HepG2 (cell line): ENCODE measurements around the gene ANKHD1. TPM values are rescaled to one million over a fixed set of nuclear protein-coding genes. Genes with fewer than 3 reads are reported as not detected.

Experiments
- ATAC-seq: fragments of 200-7000 bp; cut with Tn5 transposase; 3 replicates; pipeline ENCODE4 v1.9.1; 2020; ENCODE audit warnings: mild to moderate bottlenecking, moderate library complexity
- BruUV-seq: library from RNA; stranded (reverse); fragments of 400-500 nt; replicated peaks from 2 replicates; lab custom pipeline; 2021; lab: Mats Ljungman, UMichigan
- CTCF ChIA-PET: fragments of 300-600 bp; formaldehyde crosslinking; extraction: SDS; loops from one replicate; lab custom pipeline; 2021; ENCODE audit warnings: low total read pairs, inconsistent platforms, low intra/inter-chr PET ratio; lab: Yijun Ruan, JAX
- POLR2A ChIA-PET: fragments of 350-600 bp; sonication (Branson Sonifier 250); formaldehyde crosslinking; loops from one replicate; lab custom pipeline; 2020; ENCODE audit warnings: antibody characterized with exemption, inconsistent platforms; lab: Yijun Ruan, JAX
- DNase-seq: peaks from one replicate; pipeline ENCODE4 v3.0.0-alpha.2; 2015; ENCODE audit warnings: low spot score
- FAIRE-seq: peaks from 3 replicates; lab custom pipeline; 2011; peaks lifted over from hg19 to GRCh38; lab: Jason Lieb, UNC
- H2AFZ ChIP-seq: one replicate; pipeline ENCODE4 v1.6.1; 2011; ENCODE audit warnings: low read length, inconsistent platforms
- H3K27ac ChIP-seq: fragments of 300-600 bp; 3 replicates; pipeline ENCODE4 v1.8.0; 2011; ENCODE audit warnings: mixed run types, mild to moderate bottlenecking, mixed read lengths, low read length, inconsistent platforms; ENCODE audit not compliant: insufficient read depth; ENCODE audit errors: extremely low read length
- H3K27me3 ChIP-seq, 2 experiments: fragments of 200-600 bp in 1 of 2; 2 replicates in 1 of 2; 3 replicates in 1 of 2; pipeline versions ENCODE4 v1.6.0 to v1.8.0; 2011; ENCODE audit warnings: low read length in 2 of 2, mild to moderate bottlenecking in 2 of 2, moderate library complexity in 2 of 2, inconsistent platforms in 1 of 2; ENCODE audit not compliant: insufficient read depth in 2 of 2, control insufficient read depth in 1 of 2
- H3K36me3 ChIP-seq, 2 experiments: fragments of 200-600 bp in 1 of 2; replicated peaks in 1 of 2; 2 replicates in 1 of 2; 3 replicates in 1 of 2; pipeline versions ENCODE4 v1.5.1 to v1.8.0; 2011; ENCODE audit warnings: low read length in 2 of 2, inconsistent platforms in 1 of 2; ENCODE audit not compliant: insufficient read depth in 2 of 2, control insufficient read depth in 1 of 2
- H3K4me1 ChIP-seq: 2 replicates; pipeline ENCODE4 v1.5.1; 2012; ENCODE audit warnings: low read length, inconsistent platforms; ENCODE audit not compliant: insufficient read depth
- H3K4me2 ChIP-seq: 2 replicates; pipeline ENCODE4 v1.6.0; 2011; ENCODE audit warnings: low read depth, low read length, inconsistent platforms
- H3K4me3 ChIP-seq, 3 experiments: fragments of 200-600 bp in 1 of 3; sonication (generic), shearing (Covaris generic) in 1 of 3; replicated peaks in 1 of 3; 2 replicates each; pipeline ENCODE4 v1.5.1; 2011 to 2016; ENCODE audit warnings: low read length in 3 of 3, inconsistent platforms in 2 of 3, low read depth in 2 of 3, mild to moderate bottlenecking in 2 of 3, control low read depth in 1 of 3, mixed read lengths in 1 of 3; ENCODE audit not compliant: insufficient read depth in 1 of 3
- H3K79me2 ChIP-seq: one replicate; pipeline ENCODE4 v1.6.1; 2011; ENCODE audit warnings: low read length, inconsistent platforms; ENCODE audit not compliant: insufficient read depth
- H3K9ac ChIP-seq: 2 replicates; pipeline ENCODE4 v1.6.0; 2011; ENCODE audit warnings: mild to moderate bottlenecking, low read depth, low read length, inconsistent platforms; ENCODE audit not compliant: insufficient read depth
- H3K9me3 ChIP-seq: 2 replicates; pipeline ENCODE4 v1.5.1; 2012; ENCODE audit warnings: mild to moderate bottlenecking, low read length
- H4K20me1 ChIP-seq: 2 replicates; pipeline ENCODE4 v1.6.0; 2011; ENCODE audit warnings: inconsistent platforms, mild to moderate bottlenecking, low read length, moderate library complexity; ENCODE audit not compliant: insufficient read depth
- ARNT ChIP-seq: fragments of 450-650 bp; IDR thresholded peaks from 2 replicates; pipeline ENCODE4 v1.6.1; 2017
- ATM ChIP-seq: fragments of 450-650 bp; IDR thresholded peaks from 2 replicates; pipeline ENCODE4 v1.7.1; 2017; ENCODE audit warnings: mild to moderate bottlenecking, borderline replicate concordance
- CBFB ChIP-seq: sonication (generic); formaldehyde crosslinking; IDR thresholded peaks from 2 replicates; pipeline ENCODE4 v1.4.0; 2020; ENCODE audit warnings: missing genetic modification reagents
- CERS6 ChIP-seq: sonication (generic); formaldehyde crosslinking; IDR thresholded peaks from 2 replicates; pipeline ENCODE4 v1.5.0; 2020; ENCODE audit warnings: missing genetic modification reagents
- ESRRA ChIP-seq: sonication (generic); formaldehyde crosslinking; IDR thresholded peaks from 2 replicates; pipeline ENCODE4 v1.5.1; 2020; ENCODE audit warnings: mild to moderate bottlenecking, low read depth, missing genetic modification reagents
- GTF3A ChIP-seq: sonication (generic); formaldehyde crosslinking; conservative IDR thresholded peaks from 2 replicates; pipeline ENCODE4 v1.4.0; 2020; ENCODE audit warnings: mild to moderate bottlenecking, missing genetic modification reagents
- NCOR1 ChIP-seq: fragments of 200-600 bp; sonication (generic); IDR thresholded peaks from 2 replicates; pipeline ENCODE4 v1.7.0; 2017; ENCODE audit warnings: antibody characterized with exemption, low read length, borderline replicate concordance
- NFKBIZ ChIP-seq: IDR thresholded peaks from 2 replicates; pipeline ENCODE4 v1.6.1; 2018; ENCODE audit warnings: missing genetic modification reagents, missing compliant biosample characterization
- NFYB ChIP-seq: sonication (generic); formaldehyde crosslinking; IDR thresholded peaks from 2 replicates; pipeline ENCODE4 v1.4.0; 2020; ENCODE audit warnings: missing genetic modification reagents
- SNRNP70 ChIP-seq: fragments of 200-400 bp; formaldehyde crosslinking; IDR thresholded peaks from 2 replicates; pipeline ENCODE4 v1.6.1; 2017; ENCODE audit warnings: mild to moderate bottlenecking, low read depth, low read length, moderate library complexity
- ZNF567 ChIP-seq: sonication (generic); formaldehyde crosslinking; IDR thresholded peaks from 2 replicates; pipeline ENCODE4 v1.8.1; 2023; ENCODE audit warnings: mild to moderate bottlenecking, missing genetic modification reagents, borderline replicate concordance
- WGBS: methylation state at CpG from one replicate; pipeline ENCODE4 v1.1.6; 2017; ENCODE audit warnings: low lambda C conversion rate; 5-methylcytosine and 5-hydroxymethylcytosine counted together
- in situ Hi-C: cut with HindIII; loops from 2 replicates; pipeline ENCODE4 v1.10.0; 2017; ENCODE audit warnings: low pct_unique_long_range_greater_than_20kb; ENCODE audit not compliant: extremely low pct_ligation_motif_present
- intact Hi-C: fragments of 100-400 bp; cut with micrococcal nuclease; formaldehyde crosslinking; loops from one replicate; pipeline ENCODE4 v1.10.0; 2022; ENCODE audit not compliant: unreplicated experiment
- polyA plus RNA-seq, 8 experiments: library from polyadenylated mRNA; depleted of rRNA in 3 of 8; stranded (reverse) in 7 of 8; unstranded in 1 of 8; fragments of >200 nt; fragmentation: Illumina TruSeq in 4 of 8; extraction: Trizol in 4 of 8; gene quantifications; 2 replicates each; pipeline versions ENCODE4 v1.2.1 to v1.2.3, GENCODE V29; 2011 to 2016; ENCODE audit warnings: low read depth in 4 of 8, missing spikeins in 1 of 8, mixed read lengths in 1 of 8; ENCODE audit not compliant: insufficient read depth in 1 of 8
- total RNA-seq, 5 experiments: library from RNA; depleted of rRNA; stranded (reverse); fragments of >200 nt; fragmentation: Illumina TruSeq; extraction: Trizol; gene quantifications; 2 replicates each; pipeline ENCODE4 v1.2.3, GENCODE V29; 2016; ENCODE audit warnings: low read depth in 1 of 5
- TF ChIP-seq, protein P1 (sequence below): IDR thresholded peaks from 2 replicates; pipeline ENCODE4 v1.6.1; 2016; ENCODE audit warnings: low read depth, borderline replicate concordance
- TF ChIP-seq, protein P2 (sequence below): sonication (generic); formaldehyde crosslinking; conservative IDR thresholded peaks from 2 replicates; pipeline ENCODE4 v1.8.1; 2023; ENCODE audit warnings: missing genetic modification reagents

The ANKHD1 gene
- total and polyA plus RNA-seq, 2 of the 13 experiments (the other 11 are each of a cell fraction or from before 2014, with no cell fraction given), result 69.9 to 82.0 TPM

DNA sequence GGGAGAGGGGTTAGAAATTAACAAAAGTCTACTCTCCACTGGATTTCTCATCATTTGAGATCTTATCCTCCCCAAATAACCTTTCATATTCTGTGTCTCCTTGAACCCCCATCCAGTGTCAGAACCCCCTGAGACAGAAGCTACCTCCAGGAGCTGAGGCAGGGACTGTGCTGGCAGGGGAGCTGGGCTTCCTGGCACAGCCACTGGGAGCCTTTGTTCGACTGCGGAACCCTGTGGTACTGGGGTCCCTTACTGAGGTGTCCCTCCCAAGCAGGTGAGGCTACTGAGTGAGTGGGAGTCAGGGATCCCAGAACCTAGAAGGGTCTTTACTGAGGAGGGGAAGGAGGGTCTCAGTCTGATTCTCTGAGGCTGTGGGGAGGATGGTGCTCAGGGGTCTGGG is 39.7 kb upstream of the ANKHD1 start (continued):
- no peak for TF ChIP-seq NCOR1
- no peak for TF ChIP-seq NFKBIZ (CRISPR knock-in tag)
- no peak for TF ChIP-seq ARNT

- no peak overlapping the region for H3K4me2 ChIP-seq
- no peak for FAIRE-seq
- intact Hi-C loops, result loop anchor here (2.0 kb wide), 1 partner anchor 372 kb away; no protein-coding TSS in a partner anchor
- no TSS peak for BruUV-seq
- H3K4me3 ChIP-seq, result no peak overlapping the region
- no peak for DNase-seq
- 52% methylated on average over 4 of the region's 8 CpGs for WGBS
- H3K36me3 ChIP-seq, result no peaks in the 10 kb centered on the region
- CTCF ChIA-PET, result no interaction called here
- no peak overlapping the region for H2AFZ ChIP-seq
- H3K9me3 ChIP-seq, result no peaks in the 10 kb centered on the region
- peaks cover 39% of the 10 kb centered on the region for H3K4me1 ChIP-seq
- H3K79me2 ChIP-seq, result no peaks in the 10 kb centered on the region
- no peaks in the 10 kb centered on the region for H4K20me1 ChIP-seq
- H3K27ac ChIP-seq, result no peak overlapping the region
- TF ChIP-seq, protein P1, sequence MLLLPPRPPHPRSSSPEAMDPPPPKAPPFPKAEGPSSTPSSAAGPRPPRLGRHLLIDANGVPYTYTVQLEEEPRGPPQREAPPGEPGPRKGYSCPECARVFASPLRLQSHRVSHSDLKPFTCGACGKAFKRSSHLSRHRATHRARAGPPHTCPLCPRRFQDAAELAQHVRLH, result no peak
- no peak for TF ChIP-seq ATM
- TF ChIP-seq CERS6 (CRISPR knock-in tag), result no peak
- no peak for TF ChIP-seq CBFB (CRISPR knock-in tag)
- TF ChIP-seq, protein P2, sequence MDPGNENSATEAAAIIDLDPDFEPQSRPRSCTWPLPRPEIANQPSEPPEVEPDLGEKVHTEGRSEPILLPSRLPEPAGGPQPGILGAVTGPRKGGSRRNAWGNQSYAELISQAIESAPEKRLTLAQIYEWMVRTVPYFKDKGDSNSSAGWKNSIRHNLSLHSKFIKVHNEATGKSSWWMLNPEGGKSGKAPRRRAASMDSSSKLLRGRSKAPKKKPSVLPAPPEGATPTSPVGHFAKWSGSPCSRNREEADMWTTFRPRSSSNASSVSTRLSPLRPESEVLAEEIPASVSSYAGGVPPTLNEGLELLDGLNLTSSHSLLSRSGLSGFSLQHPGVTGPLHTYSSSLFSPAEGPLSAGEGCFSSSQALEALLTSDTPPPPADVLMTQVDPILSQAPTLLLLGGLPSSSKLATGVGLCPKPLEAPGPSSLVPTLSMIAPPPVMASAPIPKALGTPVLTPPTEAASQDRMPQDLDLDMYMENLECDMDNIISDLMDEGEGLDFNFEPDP (CRISPR knock-in tag), result no peak
- no peak for TF ChIP-seq SNRNP70
- no peak for TF ChIP-seq ZNF567
- TF ChIP-seq ESRRA (CRISPR knock-in tag), result no peak
- no peak for TF ChIP-seq GTF3A (CRISPR knock-in tag)
- TF ChIP-seq NFYB (CRISPR knock-in tag), result no peak
- no peak for ATAC-seq
- peaks cover 0 to 8% of the 10 kb centered on the region in 2 experiments; a peak in 1 of 5 replicates for H3K27me3 ChIP-seq
- H3K9ac ChIP-seq, result no peak overlapping the region
- POLR2A ChIA-PET, result no interaction called here
- in situ Hi-C loops, result loop anchor here (5.0 to 10.0 kb wide), 2 partner anchors 120 to 372 kb away; no protein-coding TSS in a partner anchor
These were observed 39.3 kb upstream of the ANKHD1 start for GRCh38 chr5:140362311-140362710.
